Measurements from ENCODE around the gene DUSP28.

Gene DUSP28

DNA sequence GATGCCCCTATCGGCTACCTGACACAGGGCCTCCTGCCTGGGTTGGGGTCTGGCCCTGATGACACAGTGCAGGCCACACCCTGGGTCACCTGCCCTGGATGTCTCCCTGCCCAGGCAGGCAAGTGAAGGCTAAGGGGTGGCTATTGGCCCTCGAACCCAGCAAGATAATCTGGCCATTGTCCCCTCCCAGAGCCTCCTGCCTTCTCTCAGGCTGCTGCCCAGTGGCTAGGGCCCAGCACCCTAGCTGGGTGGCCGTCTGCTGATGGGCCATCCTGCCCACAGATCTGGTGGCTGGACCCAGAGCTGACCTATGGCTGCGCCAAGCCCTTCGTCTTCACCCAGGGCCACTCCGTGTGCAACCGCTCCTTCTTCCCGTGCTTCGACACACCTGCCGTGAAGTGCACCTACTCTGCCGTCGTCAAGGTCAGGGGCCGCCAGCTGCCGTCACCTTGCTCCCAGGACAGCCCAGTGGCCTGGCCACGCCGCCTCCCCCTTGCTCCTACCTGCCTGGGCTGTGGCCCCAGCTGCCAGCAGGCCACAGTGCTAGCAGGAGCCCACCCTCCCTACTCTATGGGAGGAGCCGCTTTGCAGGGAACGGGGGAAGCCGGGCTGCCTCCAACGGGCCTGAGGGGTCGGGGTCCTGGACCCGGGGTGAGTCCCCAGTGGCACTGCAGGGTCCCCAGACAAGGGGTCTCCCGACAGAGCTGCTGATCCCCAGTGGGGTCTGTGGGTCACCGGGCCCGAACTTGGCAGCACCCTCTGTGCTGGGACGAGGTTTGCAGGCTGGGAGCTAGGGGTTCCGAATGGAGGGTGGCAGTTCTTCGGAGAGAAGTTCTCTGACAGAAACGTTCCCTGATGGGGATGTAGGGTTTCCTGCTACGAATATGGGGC lies 12.2 kb downstream of the DUSP28 start:
- no peak for DNase-seq (ENCODE audit: low spot score)

DNA sequence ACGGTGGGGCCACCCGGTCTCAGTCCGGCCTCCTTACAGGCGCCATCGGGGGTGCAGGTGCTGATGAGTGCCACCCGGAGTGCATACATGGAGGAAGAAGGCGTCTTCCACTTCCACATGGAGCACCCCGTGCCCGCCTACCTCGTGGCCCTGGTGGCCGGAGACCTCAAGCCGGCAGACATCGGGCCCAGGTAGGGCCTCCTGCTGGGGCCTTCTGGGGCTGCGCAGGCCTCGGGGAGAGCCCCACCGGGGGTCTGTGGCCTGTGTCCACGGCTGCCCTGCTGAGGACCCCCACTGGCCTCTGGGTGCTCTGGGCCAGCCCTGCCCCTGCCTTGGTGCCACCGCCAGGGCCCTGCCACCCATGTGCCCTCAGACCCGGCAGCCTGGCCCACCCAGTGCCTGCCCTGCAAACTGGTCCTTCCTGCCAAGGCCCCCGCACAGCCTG lies 12.9 kb downstream of the DUSP28 start:
- no peak for DNase-seq (ENCODE audit: low spot score)

DNA sequence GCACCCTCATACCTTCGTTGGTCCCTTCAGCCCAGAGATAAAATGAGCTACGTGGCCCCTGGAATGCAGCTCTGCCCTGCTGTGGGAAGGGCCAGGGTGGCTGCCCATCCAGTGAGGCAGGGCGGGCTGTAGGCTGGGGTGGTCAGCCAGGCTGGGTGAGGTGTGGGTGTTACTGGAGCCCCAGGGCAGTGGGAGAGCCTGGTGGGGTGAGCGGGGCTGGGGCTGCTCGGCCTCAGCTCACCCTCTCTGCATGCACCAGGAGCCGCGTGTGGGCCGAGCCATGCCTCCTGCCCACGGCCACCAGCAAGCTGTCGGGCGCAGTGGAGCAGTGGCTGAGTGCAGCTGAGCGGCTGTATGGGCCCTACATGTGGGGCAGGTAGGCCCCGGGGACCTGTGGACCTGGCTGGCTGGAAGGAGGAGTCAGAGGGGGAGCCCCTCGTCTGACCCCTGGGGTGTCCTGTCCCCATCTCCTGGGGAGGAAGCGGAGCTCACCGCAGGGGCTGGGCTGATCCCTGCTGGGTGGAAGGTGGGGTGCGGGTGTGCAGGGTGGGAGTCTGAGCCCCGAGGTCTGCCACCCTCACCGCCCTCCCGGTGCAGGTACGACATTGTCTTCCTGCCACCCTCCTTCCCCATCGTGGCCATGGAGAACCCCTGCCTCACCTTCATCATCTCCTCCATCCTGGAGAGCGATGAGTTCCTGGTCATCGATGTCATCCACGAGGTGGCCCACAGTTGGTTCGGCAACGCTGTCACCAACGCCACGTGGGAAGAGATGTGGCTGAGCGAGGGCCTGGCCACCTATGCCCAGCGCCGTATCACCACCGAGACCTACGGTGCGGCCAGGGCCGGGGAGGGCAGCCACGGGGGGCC lies 13.6 kb downstream of the DUSP28 start:
- DNase-seq (ENCODE audit: low spot score), result no peak

DNA sequence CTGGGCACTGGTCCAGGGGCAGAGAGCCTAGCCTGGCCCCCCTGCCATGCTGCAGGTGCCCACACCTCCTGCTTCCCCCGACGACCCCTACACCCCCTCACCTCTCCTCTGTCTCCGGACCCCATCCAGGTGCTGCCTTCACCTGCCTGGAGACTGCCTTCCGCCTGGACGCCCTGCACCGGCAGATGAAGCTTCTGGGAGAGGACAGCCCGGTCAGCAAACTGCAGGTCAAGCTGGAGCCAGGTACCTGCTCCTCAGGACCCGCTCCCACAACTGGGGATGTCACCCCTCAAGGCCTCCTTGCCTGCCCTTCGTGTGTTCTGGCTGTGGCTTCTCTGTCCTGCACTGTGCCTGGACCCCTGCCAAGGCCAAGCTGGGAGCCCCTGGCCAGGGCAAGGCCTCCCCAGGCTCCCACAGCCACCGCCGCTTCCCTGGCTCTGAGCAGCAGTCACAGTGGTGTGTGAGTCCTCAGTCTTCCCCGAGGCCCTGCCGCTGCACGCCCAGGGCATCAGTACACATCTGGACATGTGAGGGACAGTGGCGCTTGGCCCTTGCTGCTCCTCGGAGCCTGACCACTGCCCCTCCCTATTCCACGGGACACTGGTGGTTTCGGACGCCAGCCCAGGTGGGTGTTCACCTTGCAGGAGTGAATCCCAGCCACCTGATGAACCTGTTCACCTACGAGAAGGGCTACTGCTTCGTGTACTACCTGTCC lies 14.4 kb downstream of the DUSP28 start:
- DNase-seq (ENCODE audit: low spot score), result no peak

DNA sequence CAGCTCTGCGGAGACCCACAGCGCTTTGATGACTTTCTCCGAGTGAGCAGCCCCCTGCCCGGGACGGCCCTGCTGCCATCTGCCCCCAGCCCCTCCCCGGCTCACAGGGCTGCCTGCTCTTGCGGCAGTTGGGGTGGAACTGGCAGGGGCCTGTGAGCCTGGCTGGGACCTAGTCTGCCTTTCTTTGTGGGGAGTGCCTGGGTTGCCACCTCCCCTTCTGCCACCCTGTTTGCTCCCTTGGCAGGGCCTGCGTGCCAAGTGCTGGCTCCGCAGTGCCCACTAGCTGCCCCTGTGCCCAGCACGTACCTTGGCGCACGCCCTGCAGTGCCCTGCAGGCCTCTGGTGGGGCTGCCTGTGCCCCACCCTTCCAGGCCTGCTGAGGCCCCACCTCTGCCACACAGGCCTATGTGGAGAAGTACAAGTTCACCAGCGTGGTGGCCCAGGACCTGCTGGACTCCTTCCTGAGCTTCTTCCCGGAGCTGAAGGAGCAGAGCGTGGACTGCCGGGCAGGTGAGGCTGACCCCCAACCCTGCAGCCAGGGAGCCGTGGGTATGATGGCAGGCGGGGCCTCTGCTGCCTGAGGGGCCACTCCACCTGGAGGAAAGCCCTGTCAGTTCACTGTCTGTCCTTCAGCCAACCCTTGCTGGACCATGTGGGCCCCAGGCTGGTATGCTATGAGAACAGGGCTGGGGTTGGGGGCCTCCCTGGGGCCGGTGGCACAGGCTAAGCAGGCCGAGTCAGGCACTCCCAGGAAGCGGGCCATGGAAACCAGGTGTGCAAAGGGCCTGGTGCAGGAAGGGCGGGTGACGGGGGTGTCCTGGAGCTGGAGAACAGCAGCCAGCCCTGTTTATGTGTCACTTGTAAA lies 15.2 kb downstream of the DUSP28 start:
- DNase-seq (ENCODE audit: low spot score), result no peak

- DNase-seq (ENCODE audit: low spot score), result no peak
These were observed 15.9 kb downstream of the DUSP28 start for GRCh38 chr2:240576036-240576435.

DNA sequence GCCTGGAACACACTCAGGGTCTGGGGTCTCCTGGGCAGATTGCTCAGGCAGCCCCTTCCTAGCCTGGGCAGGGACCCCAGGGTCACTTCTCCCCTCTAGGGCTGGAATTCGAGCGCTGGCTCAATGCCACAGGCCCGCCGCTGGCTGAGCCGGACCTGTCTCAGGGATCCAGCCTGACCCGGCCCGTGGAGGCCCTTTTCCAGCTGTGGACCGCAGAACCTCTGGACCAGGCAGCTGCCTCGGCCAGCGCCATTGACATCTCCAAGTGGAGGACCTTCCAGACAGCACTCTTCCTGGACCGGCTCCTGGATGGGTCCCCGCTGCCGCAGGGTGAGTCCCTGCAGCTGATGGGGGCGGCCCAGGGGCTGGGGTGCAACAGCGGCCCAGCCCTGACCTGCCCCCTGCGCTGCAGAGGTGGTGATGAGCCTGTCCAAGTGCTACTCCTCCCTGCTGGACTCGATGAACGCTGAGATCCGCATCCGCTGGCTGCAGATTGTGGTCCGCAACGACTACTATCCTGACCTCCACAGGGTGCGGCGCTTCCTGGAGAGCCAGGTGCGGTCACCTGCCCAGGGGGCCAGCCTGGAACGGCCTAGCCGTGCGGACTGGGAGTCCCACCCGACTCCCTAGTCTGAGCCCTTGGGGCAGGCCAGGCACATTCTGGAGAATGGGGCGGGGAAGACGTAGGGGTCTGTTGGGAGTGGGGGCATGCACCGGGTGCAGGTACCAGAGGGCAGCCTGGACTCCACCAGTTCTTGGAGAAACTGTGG lies 16.5 kb downstream of the DUSP28 start:
- DNase-seq (ENCODE audit: low spot score), result no peak

GRCh38 chr2:240577281-240578109 lies 17.3 kb downstream of the DUSP28 start:
- DNase-seq (ENCODE audit: low spot score), result no peak

GRCh38 chr2:240578110-240578450 lies 17.9 kb downstream of the DUSP28 start:
- no peak for DNase-seq (ENCODE audit: low spot score)

DNA sequence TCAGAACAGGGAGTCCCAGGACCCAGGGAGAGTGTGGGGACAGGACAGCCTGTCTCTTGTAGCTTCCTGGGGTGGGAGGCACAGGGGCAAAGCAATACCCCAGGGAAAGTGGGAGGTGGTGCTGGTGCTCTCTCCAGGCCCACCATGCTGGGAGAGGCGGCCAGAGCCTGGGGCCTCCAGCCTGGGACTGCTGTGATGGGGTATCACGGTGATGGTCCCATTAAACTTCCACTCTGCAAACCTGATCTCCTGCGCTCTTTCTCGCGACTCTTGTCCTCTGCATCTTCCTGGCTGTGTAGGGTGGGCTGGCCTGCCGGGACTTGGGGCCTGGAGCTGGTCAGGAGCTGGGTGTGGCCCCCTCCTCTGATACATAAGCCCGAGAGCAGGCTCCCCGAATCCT lies 18.3 kb downstream of the DUSP28 start:
- DNase-seq (ENCODE audit: low spot score), result no peak

GRCh38 chr2:240579071-240579762 lies 19.1 kb downstream of the DUSP28 start:
- no peak for DNase-seq (ENCODE audit: low spot score)

DNA sequence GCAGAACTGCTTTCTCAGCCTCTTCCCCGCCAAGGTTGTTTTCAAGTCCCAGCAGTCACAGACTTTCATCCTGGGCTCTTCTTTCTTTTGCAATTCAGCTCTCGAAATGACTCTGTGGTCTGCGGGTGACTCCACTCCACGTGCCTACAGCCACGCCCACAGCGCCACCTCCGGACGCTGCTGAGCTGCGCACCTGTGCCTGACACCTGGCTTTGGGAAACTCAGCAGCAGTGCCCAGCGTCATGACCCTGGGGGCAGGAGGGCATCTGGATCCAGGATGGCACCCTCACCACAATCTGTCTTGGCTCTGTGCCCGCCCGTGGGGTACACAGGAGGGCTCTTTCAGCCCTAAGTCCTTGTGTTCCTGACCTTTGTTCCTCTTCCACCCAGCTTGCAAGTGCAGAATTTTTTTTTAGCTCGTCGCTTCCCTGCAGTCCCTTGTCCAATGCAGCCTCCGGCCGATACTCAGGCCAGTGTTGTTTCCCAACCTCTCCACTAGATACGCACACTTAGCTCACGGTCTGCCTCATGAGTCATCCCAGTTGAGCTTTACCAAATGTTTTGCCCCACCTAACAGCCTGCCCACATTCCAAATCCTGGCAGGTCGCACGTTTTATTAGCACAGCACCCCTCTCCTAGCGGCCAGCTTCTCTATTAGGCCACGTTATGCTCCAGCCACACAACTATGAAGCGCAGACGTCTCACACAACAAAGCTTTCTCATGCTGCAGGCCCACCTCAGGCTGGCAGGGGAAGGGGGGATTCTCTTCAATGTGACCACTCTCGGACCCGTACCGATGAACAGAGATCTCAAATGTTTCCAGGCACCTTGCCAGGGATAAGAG lies 19.8 kb downstream of the DUSP28 start:
- DNase-seq (ENCODE audit: low spot score), result peak; percentile 83

DNA sequence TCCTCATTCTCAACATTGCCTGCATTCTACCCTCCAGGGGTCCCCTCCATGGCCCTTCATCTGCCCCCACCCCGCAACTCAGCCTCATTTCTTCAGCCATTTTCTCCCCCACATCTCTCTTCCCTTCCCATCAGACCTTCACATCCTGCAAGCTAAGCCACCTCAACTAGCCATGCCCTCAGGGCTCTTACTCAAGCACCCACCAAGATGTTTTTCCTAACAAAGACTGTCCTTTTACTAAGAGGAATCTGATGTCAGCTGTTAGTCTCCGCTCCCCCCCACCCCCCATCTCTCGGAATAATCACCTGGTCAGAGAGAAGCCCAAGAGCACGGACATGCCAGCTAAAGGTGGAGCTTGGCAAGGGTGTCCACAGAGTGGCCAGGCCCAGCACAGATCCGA lies 21.7 kb downstream of the DUSP28 start:
- no peak for DNase-seq (ENCODE audit: low spot score)

GRCh38 chr2:240582781-240583180 lies 22.6 kb downstream of the DUSP28 start:
- DNase-seq (ENCODE audit: low spot score), result no peak

DNA sequence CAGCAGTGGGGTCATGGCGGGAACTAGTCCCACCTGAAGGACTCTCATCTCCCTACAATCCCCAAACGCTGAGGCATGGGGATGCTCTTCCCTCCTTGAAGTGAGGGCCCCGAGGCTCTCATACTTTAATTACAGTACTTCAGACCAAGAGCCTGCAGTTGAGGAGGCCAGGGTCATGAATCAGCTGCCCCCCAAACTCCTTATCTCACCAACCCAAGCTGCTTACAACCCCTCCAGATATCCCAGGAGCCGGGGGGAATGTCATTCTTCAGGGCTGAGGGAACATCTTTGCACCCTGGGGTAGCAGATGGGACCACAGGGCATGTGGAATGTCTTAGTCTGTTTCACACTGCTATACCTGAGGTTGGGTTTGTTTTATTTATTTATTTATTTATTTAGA lies 23.6 kb downstream of the DUSP28 start:
- DNase-seq (ENCODE audit: low spot score), result no peak

DNA sequence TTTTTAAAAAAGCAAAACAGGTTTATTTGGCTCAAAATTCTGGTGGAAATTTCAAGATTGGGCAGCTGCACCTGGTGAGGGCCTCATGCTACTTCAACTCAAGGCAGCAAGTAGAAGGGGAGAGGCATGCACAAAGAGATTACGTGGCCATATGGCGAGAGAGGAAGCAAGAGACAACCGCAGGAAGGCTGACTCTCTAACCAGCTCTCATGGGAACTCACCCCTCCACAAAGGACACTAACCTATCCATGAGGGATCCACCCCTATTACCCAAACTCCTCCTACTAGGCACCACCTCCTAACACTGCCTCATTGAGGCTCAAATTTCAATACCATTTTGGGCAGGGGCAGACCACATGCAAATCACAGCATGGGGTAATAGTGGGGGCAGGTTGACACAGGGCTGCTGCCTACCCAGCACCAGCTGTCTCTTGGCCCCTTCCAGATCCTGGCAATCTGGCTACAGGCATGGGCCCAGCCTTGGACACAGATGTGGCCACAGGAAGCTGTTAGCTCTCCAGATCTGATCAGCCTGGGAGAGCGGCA lies 24.4 kb downstream of the DUSP28 start:
- DNase-seq (ENCODE audit: low spot score), result no peak

DNA sequence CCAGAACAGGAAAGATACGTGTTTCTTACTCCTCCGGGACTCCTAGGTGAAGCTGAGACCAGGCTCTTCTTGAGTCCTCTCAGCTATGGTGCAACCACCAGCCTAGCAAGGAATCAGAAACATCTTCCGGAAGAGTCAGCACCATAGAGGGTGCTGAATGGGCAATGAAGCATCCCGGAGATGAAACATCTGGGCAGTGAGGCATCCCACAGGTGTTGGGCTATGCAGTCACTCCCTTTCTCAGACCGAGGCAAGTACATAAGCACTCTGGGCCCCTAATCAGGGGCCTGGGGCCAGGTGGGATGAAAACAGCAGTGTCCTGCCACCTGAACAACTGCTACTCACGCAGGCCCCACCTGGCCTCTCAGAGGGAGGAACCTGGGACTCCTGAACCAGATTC lies 24.9 kb downstream of the DUSP28 start:
- DNase-seq (ENCODE audit: low spot score), result no peak

DNA sequence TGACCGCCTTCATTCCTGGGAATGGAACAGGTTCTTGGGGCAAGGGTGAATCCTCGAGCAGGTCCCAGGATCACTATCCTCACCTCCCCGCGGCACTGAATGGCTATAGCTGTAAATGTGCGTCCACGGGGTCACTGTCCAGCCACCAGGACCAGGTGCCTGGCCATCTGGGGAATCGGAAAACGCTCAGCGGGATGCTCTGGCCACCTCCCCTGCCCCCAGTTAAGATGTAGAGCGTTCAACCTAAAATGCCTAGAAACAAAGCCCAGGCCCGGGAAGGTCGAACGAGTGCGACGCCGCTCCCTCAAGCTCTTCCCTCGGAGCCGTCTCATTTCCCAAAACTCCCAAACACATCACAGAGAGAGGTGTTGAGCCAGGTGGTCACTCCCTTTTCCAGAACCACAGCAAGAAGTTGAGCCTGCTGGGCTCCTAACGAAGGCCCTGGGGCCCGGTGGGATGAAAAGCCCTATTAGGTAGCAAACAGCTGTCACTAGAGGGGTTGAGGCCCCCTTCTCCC lies 25.6 kb downstream of the DUSP28 start:
- DNase-seq (ENCODE audit: low spot score), result no peak

All from CD4-positive, alpha-beta T cell treated with Interleukin-15 for 4 hours (primary cell).